NB4 (cell line): ENCODE data around the gene MARCHF5.
"Not testable (repeated sequence)": the region's sequence is repeated elsewhere in the genome, so short reads cannot be mapped to it uniquely, and the experiment has no call there.

Experiments
- DNase-seq: peaks from one replicate; pipeline ENCODE4 v3.0.0; 2010; ENCODE audit warnings: low read depth
- H3K4me3 ChIP-seq: one replicate; pipeline ENCODE4 v1.5.1; 2011; ENCODE audit warnings: mild to moderate bottlenecking, low read depth, low read length, moderate library complexity
- MYC ChIP-seq: IDR thresholded peaks from 2 replicates; pipeline ENCODE4 v1.6.1; 2011; ENCODE audit warnings: low read depth, low read length
- POLR2A ChIP-seq: IDR thresholded peaks from 2 replicates; pipeline ENCODE4 v1.6.1; 2011; ENCODE audit warnings: mild to moderate bottlenecking; ENCODE audit not compliant: insufficient read length; ENCODE audit errors: extremely low read depth
- TF ChIP-seq, protein P1 (sequence below): IDR thresholded peaks from 2 replicates; pipeline ENCODE4 v1.6.1; 2011; ENCODE audit warnings: low read depth, low read length
- TF ChIP-seq, protein P2 (sequence below): IDR thresholded peaks from one replicate; pipeline ENCODE4 v1.5.1; 2012; ENCODE audit warnings: low read depth, low read length

The MARCHF5 gene

DNA sequence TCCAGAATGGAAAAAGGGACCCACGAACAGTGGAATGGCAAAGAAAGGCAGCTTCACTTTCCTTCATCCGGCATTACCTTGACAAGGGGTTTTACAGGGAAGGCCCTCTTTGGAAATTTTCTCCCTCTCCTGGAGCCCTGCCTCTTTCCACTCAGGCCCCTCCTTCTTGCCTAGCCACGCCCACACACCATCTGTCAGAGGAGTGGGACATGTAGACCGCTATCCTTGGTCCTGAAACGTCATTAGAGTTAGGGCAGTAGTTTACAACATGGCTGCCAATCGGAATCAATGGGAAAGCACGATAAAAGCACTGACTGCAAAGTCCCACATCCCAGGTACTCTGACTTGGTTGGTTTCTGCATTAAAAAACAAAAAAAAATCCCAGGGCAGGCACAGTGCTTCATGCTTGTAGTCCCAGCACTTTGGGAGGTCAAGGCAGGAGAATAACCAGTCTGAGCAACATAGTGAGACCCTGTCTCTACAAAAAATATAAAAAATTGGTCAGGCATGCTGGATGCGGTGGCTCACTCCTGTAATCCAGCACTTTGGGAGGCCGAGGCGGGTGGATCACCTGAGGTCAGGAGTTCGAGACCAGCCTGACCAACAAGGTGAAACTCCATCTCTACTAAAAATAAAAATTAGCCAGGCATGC, 96.4 kb downstream of the MARCHF5 start:
- no peak overlapping the region for H3K4me3 ChIP-seq
- no peak for TF ChIP-seq POLR2A
- TF ChIP-seq MYC = no peak
- TF ChIP-seq, protein P1, sequence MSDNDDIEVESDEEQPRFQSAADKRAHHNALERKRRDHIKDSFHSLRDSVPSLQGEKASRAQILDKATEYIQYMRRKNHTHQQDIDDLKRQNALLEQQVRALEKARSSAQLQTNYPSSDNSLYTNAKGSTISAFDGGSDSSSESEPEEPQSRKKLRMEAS = peak; percentile 66
- TF ChIP-seq, protein P2, sequence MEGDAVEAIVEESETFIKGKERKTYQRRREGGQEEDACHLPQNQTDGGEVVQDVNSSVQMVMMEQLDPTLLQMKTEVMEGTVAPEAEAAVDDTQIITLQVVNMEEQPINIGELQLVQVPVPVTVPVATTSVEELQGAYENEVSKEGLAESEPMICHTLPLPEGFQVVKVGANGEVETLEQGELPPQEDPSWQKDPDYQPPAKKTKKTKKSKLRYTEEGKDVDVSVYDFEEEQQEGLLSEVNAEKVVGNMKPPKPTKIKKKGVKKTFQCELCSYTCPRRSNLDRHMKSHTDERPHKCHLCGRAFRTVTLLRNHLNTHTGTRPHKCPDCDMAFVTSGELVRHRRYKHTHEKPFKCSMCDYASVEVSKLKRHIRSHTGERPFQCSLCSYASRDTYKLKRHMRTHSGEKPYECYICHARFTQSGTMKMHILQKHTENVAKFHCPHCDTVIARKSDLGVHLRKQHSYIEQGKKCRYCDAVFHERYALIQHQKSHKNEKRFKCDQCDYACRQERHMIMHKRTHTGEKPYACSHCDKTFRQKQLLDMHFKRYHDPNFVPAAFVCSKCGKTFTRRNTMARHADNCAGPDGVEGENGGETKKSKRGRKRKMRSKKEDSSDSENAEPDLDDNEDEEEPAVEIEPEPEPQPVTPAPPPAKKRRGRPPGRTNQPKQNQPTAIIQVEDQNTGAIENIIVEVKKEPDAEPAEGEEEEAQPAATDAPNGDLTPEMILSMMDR = no peak
- peak; percentile 83 for DNase-seq

DNA sequence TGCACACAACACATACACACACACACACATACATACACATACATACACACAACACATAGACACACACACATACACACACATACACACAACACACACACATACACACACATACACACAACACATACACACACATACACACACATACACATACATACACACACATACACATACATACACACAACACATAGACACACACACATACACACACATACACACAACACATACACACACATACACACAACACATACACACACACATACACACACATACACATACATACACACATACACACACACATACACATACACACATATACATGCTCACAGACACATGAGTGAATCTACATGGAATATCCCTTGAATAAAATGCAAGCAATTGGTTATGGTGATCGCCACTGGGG, 102.2 kb downstream of the MARCHF5 start:
- H3K4me3 ChIP-seq, DNase-seq: not testable (repeated sequence)

DNA sequence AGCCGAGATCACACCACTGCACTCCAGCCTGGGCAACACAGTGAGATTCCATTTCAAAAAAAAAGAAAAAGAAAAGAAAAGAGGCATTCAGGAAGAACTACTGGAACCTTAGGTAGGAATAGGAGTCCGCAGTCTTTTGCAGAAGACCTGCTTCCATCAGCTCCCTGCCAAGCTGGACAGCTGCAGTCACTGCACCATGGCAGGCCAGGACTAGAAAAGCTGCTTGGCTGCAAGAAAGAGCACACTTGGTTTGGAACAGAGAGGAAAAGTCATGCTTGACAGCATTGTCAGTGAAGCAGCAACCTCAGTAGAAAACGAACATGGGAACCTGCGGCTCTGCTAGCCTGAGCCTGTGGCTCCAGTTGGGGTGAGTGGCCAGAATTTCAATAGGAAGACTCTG, 104.3 kb downstream of the MARCHF5 start:
- no peak overlapping the region for H3K4me3 ChIP-seq
- TF ChIP-seq MYC (no peak), POLR2A (no peak)
- TF ChIP-seq, protein P1 = no peak
- TF ChIP-seq, protein P2 = no peak
- no peak for DNase-seq

DNA sequence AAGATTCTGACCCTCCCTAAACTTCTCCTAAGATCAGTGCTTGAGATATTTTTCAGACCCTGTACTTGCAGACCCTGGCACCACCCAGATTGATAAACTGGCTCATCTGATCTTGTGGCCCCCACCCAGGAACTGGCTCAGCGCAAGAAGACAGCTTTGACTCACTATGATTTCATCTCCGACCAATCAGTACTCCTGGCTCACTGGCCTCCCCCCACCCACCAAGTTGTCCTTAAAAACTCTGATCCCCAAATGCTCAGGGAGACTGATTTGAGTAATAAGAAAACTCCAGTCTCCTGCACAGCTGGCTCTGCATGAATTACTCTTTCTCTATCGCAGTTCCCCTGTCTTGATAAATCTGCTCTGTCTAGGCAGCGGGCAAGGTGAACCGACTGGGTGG, 111.3 kb downstream of the MARCHF5 start:
- not testable (repeated sequence) for H3K4me3 ChIP-seq, DNase-seq
